Endothelial cell of umbilical vein (primary cell): ENCODE results near the gene USHBP1. TPM values are rescaled to one million over a fixed set of nuclear protein-coding genes. Genes with fewer than 3 reads are reported as not detected.
A peak's percentile ranks its signal among the peaks of the same experiment; 100 is the strongest.

Source experiments
- BruUV-seq: library from RNA; stranded (reverse); fragments of 400-500 nt; replicated peaks from 2 replicates; lab custom pipeline; 2021; lab: Mats Ljungman, UMichigan
- CTCF ChIA-PET: fragments of 300-600, 350-600 bp; sonication (Branson Sonifier 250); formaldehyde crosslinking; loops from one replicate; lab custom pipeline; 2021; ENCODE audit warnings: antibody characterized with exemption, inconsistent platforms; lab: Charles Lee
- POLR2A ChIA-PET: fragments of 300-600, 350-600 bp; sonication (Branson Sonifier 250); formaldehyde crosslinking; loops from one replicate; lab custom pipeline; 2021; ENCODE audit warnings: antibody characterized with exemption, inconsistent platforms; lab: Charles Lee
- DNase-seq: peaks from one replicate; pipeline ENCODE4 v3.0.0-alpha.2; 2011; ENCODE audit warnings: low read depth, low spot score
- FAIRE-seq: peaks from 2 replicates; lab custom pipeline; 2011; peaks lifted over from hg19 to GRCh38; lab: Jason Lieb, UNC
- H2AFZ ChIP-seq: 2 replicates; pipeline ENCODE4 v1.6.0; 2012; ENCODE audit warnings: low read depth, low read length, control low read depth, inconsistent platforms
- H3K27ac ChIP-seq: 2 replicates; pipeline ENCODE4 v1.5.1; 2011; ENCODE audit warnings: low read depth, mild to moderate bottlenecking, control low read depth, low read length, moderate library complexity; ENCODE audit not compliant: insufficient read depth
- H3K27me3 ChIP-seq, 2 experiments: 2 replicates each; pipeline versions ENCODE4 v1.6.0 to v1.6.1; 2011; ENCODE audit warnings: low read length in 2 of 2, mixed read lengths in 1 of 2; ENCODE audit not compliant: control insufficient read depth in 2 of 2, insufficient read depth in 2 of 2
- H3K36me3 ChIP-seq, 2 experiments: 2 replicates in 1 of 2; 3 replicates in 1 of 2; pipeline ENCODE4 v1.5.1; 2011; ENCODE audit warnings: low read length in 2 of 2, mild to moderate bottlenecking in 1 of 2, moderate library complexity in 1 of 2; ENCODE audit not compliant: control insufficient read depth in 2 of 2, insufficient read depth in 2 of 2; ENCODE audit errors: extremely low read depth in 1 of 2
- H3K4me1 ChIP-seq: 3 replicates; pipeline ENCODE4 v1.5.1; 2011; ENCODE audit warnings: mild to moderate bottlenecking, low read length; ENCODE audit not compliant: control insufficient read depth, insufficient read depth; ENCODE audit errors: extremely low read depth
- H3K4me2 ChIP-seq: 2 replicates; pipeline ENCODE4 v1.6.1; 2011; ENCODE audit warnings: low read length, control low read depth, mixed read lengths; ENCODE audit not compliant: insufficient read depth
- H3K4me3 ChIP-seq, 3 experiments: fragments of 200-600 bp in 1 of 3; sonication (generic), shearing (Covaris generic) in 1 of 3; replicated peaks in 1 of 3; 2 replicates each; pipeline ENCODE4 v1.5.1; 2011 to 2016; ENCODE audit warnings: control low read depth in 3 of 3, low read length in 3 of 3, mild to moderate bottlenecking in 2 of 3, inconsistent platforms in 1 of 3, low read depth in 1 of 3, moderate library complexity in 1 of 3; ENCODE audit not compliant: insufficient read depth in 1 of 3
- H3K79me2 ChIP-seq: 2 replicates; pipeline ENCODE4 v1.6.0; 2012; ENCODE audit warnings: low read length, inconsistent platforms; ENCODE audit not compliant: control insufficient read depth, insufficient read depth
- H3K9ac ChIP-seq: replicated peaks from 2 replicates; pipeline ENCODE3; 2011; ENCODE audit warnings: low read length, control low read depth; ENCODE audit not compliant: insufficient read depth; ENCODE audit errors: extremely low read depth
- H3K9me1 ChIP-seq: replicated peaks from 3 replicates; pipeline ENCODE4 v1.6.0; 2011; ENCODE audit warnings: mild to moderate bottlenecking, low read length; ENCODE audit not compliant: control insufficient read depth, insufficient read depth; ENCODE audit errors: extremely low read depth
- H3K9me3 ChIP-seq: replicated peaks from 2 replicates; pipeline ENCODE4 v1.5.1; 2012; ENCODE audit warnings: low read length, inconsistent platforms; ENCODE audit not compliant: control insufficient read depth, insufficient read depth
- H4K20me1 ChIP-seq: replicated peaks from 2 replicates; pipeline ENCODE3; 2011; ENCODE audit warnings: mild to moderate bottlenecking, low read length; ENCODE audit not compliant: control insufficient read depth, insufficient read depth; ENCODE audit errors: extremely low read depth
- CTCF ChIP-seq, 2 donors: IDR thresholded peaks; 1 replicate in 1 of 2; 2 replicates in 1 of 2; pipeline ENCODE4 v1.5.1; 2011; ENCODE audit warnings: low read length in 2 of 2, mild to moderate bottlenecking in 2 of 2, moderate library complexity in 2 of 2, control low read depth in 1 of 2, inconsistent platforms in 1 of 2, low read depth in 1 of 2; ENCODE audit not compliant: insufficient read depth in 1 of 2; ENCODE audit errors: extremely low read depth in 1 of 2
- EZH2 ChIP-seq: IDR thresholded peaks from 2 replicates; pipeline ENCODE4 v1.6.1; 2012; ENCODE audit warnings: borderline replicate concordance, low read depth, mild to moderate bottlenecking, moderate library complexity, low read length, inconsistent platforms; ENCODE audit not compliant: severe bottlenecking
- FOS ChIP-seq: IDR thresholded peaks from 2 replicates; pipeline ENCODE4 v1.6.1; 2011; ENCODE audit warnings: mild to moderate bottlenecking, low read length, moderate library complexity, borderline replicate concordance; ENCODE audit not compliant: insufficient read depth
- GATA2 ChIP-seq: IDR thresholded peaks from 2 replicates; pipeline ENCODE4 v1.7.0; 2011; ENCODE audit warnings: low read depth, mild to moderate bottlenecking, moderate library complexity, mixed read lengths, low read length; ENCODE audit not compliant: insufficient read length, insufficient read depth
- JUN ChIP-seq: IDR thresholded peaks from 2 replicates; pipeline ENCODE4 v1.6.1; 2011; ENCODE audit warnings: borderline replicate concordance, low read depth; ENCODE audit not compliant: insufficient read length, insufficient read depth
- MYC ChIP-seq: IDR thresholded peaks from one replicate; pipeline ENCODE4 v1.6.1; 2011; ENCODE audit warnings: mild to moderate bottlenecking, low read depth, low read length
- POLR2A ChIP-seq: IDR thresholded peaks from 2 replicates; pipeline ENCODE4 v1.6.1; 2012; ENCODE audit warnings: low read depth, mild to moderate bottlenecking, control low read depth, low read length
- POLR2AphosphoS5 ChIP-seq: IDR thresholded peaks from 2 replicates; pipeline ENCODE4 v1.6.1; 2012; ENCODE audit warnings: low read depth, mild to moderate bottlenecking, control low read depth, low read length, moderate library complexity; ENCODE audit not compliant: insufficient read depth
- dilution Hi-C: fragments of 300-500 bp; cut with MboI; formaldehyde crosslinking; loops from one replicate; pipeline ENCODE4 v1.15.0; 2019; ENCODE audit warnings: low sequenced_read_pairs; ENCODE audit not compliant: extremely low pct_ligation_motif_present
- intact Hi-C: fragments of 100-400 bp; cut with micrococcal nuclease; formaldehyde crosslinking; loops from one replicate; pipeline ENCODE4 v1.10.0; 2022
- polyA plus RNA-seq, 4 experiments: library from polyadenylated mRNA; depleted of rRNA in 3 of 4; stranded (reverse) in 3 of 4; unstranded in 1 of 4; fragments of >200 nt; gene quantifications; 2 replicates each; pipeline versions ENCODE4 v1.2.1 to v1.2.3, GENCODE V29; 2011 to 2012; ENCODE audit warnings: missing spikeins in 1 of 4
- total RNA-seq: library from RNA; stranded (reverse); gene quantifications from 2 replicates; pipeline ENCODE4 v1.2.3, GENCODE V29; 2021
- TF ChIP-seq, protein P1 (sequence below): IDR thresholded peaks from 2 replicates; pipeline ENCODE4 v1.6.1; 2011; ENCODE audit not compliant: insufficient read depth, insufficient read length

The USHBP1 gene
- total and polyA plus RNA-seq, 2 donors (not counting 3 experiments of a cell fraction or from before 2014, with no cell fraction given): 14.8 to 20.4 TPM

DNA sequence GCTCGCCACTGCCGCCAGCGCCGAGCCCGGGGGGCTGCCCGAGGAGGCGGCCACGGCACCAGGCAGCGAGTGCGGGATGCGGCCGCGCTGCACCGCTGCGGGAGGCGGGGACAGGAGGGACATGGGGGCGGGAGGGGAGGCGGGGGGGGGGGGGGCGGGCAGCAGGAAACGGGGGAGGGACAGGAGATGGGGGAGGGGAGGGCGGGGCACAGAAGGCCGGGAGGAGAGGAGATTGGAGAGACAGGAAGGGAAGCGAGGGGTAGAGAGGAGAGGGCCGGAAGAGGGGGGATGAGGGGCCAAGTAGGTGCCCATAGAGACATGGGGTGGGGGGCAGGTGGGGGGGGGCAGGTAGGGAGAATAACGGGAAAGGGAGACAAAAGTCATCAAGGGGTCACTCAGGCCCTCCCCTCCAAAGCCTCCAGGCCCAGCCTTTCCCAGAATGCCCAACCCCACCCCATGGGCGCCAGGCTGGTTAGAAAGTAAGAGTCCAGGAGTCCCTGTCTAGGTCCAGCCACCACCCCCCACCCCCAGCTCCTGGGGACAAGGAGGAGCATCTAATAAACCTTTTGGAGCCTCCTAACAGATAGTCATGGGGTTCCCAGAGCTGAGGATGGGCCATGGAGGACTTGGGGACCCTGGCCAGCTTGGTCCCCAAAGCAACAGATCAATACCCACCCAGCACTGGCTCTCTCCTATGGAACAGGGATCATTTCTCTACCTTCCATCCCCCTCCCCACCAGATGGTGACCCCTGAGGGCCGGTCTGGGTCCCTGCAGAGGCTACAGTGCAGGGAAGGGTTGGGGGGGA is 28.4 kb downstream of the USHBP1 start:
- intact Hi-C loops (loop anchor here (1.0 to 2.0 kb wide), 2 partner anchors 31 kb away; partner anchors contain the start of gene BABAM1), dilution Hi-C loops (no loop called here)
- Histone ChIP-seq H3K27ac (no peak overlapping the region), H3K9me1 (no peaks in the 10 kb centered on the region), H4K20me1 (no peaks in the 10 kb centered on the region), H3K4me1 (peaks cover 11% of the 10 kb centered on the region), H3K27me3 (no peaks in the 10 kb centered on the region), H2AFZ (peak overlapping the region; percentile 31), H3K4me2 (peak overlapping the region; percentile 88), H3K9ac (no peak overlapping the region), H3K9me3 (no peaks in the 10 kb centered on the region), H3K79me2 (peaks cover 18% of the 10 kb centered on the region), H3K36me3 (peaks cover 4 to 11% of the 10 kb centered on the region in 2 experiments), H3K4me3 (peak overlapping the region; percentile 24 to 46 (median 45))
- POLR2A ChIA-PET: interaction anchor here (1.0 to 1.1 kb wide), 2 partner anchors 10 to 45 kb away, joined by 4 to 5 read pairs; partner anchors contain the start of genes ANKLE1 and OCEL1
- TF ChIP-seq CTCF (IDR thresholded peaks at IDR 0.05; ENCODE audit: extremely low read depth in 1 of 2, insufficient read depth in 1 of 2, low read depth in 1 of 2, low read length in 2 of 2) (no peak), MYC (no peak), GATA2 (no peak), FOS (no peak), JUN (no peak), POLR2AphosphoS5 (no peak), POLR2A (no peak), EZH2 (no peak)
- TF ChIP-seq, protein P1, sequence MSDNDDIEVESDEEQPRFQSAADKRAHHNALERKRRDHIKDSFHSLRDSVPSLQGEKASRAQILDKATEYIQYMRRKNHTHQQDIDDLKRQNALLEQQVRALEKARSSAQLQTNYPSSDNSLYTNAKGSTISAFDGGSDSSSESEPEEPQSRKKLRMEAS: no peak
- CTCF ChIA-PET: interaction anchor here (0.6 to 1.8 kb wide), 20 partner anchors 8 to 522 kb away, joined by 3 to 16 read pairs (median 4); partner anchors contain the start of genes BABAM1, OCEL1 and USE1
- BruUV-seq: no TSS peak
- peak; percentile 21 for FAIRE-seq
- no peak for DNase-seq
